Measurements from ENCODE around the gene ALS2CL. TPM values are rescaled to one million over a fixed set of nuclear protein-coding genes. Genes with fewer than 3 reads are reported as not detected.

The ALS2CL gene
- total and polyA plus RNA-seq, 9 donors, result 3.3 to 13.2 (median 6.2) TPM

- no peaks in the 10 kb centered on the region for H3K4me1 ChIP-seq (ENCODE audit: insufficient read depth)
- H3K27ac ChIP-seq, result no peak overlapping the region
- no peak overlapping the region for H3K4me3 ChIP-seq
- 83 to 86% (median 86%) methylated on average over 10 of the region's 10 CpGs for WGBS, 3 donors
- no peaks in the 10 kb centered on the region for H3K9me3 ChIP-seq
- DNase-seq, result no peak
- intact Hi-C loops (cut with DNase I), result no loop called here
- TF ChIP-seq POLR2A (IDR thresholded peaks at IDR 0.05) (no peak), EP300 (IDR thresholded peaks at IDR 0.05) (no peak), CTCF (IDR thresholded peaks at IDR 0.05) (no peak)
- no peaks in the 10 kb centered on the region for H3K36me3 ChIP-seq
- H3K27me3 ChIP-seq, result no peaks in the 10 kb centered on the region
These were observed 21.4 kb upstream of the ALS2CL start for GRCh38 chr3:46714728-46715506.

- WGBS, 3 donors, result 88 to 90% (median 88%) methylated on average over 22 of the region's 22 CpGs
- TF ChIP-seq EP300 (IDR thresholded peaks at IDR 0.05) (no peak), POLR2A (IDR thresholded peaks at IDR 0.05) (no peak), CTCF (IDR thresholded peaks at IDR 0.05) (no peak)
- Histone ChIP-seq H3K36me3 (no peaks in the 10 kb centered on the region), H3K4me1 (ENCODE audit: insufficient read depth) (no peaks in the 10 kb centered on the region), H3K9me3 (no peaks in the 10 kb centered on the region), H3K27me3 (no peaks in the 10 kb centered on the region), H3K4me3 (no peak overlapping the region), H3K27ac (no peak overlapping the region)
- intact Hi-C loops (cut with DNase I), result no loop called here
- peak in 3 of 5 donors; percentile 7 to 25 (median 18) for DNase-seq
These were observed 20.5 kb upstream of the ALS2CL start for GRCh38 chr3:46713898-46714552.

- Histone ChIP-seq H3K27ac (no peak overlapping the region), H3K36me3 (no peaks in the 10 kb centered on the region), H3K27me3 (no peaks in the 10 kb centered on the region), H3K4me3 (no peak overlapping the region), H3K4me1 (ENCODE audit: insufficient read depth) (no peaks in the 10 kb centered on the region), H3K9me3 (no peaks in the 10 kb centered on the region)
- WGBS, 3 donors, result 81 to 87% (median 83%) methylated on average over 14 of the region's 14 CpGs
- peak in 2 of 5 donors; percentile 9 to 19 for DNase-seq
- intact Hi-C loops (cut with DNase I), result no loop called here
- TF ChIP-seq POLR2A (IDR thresholded peaks at IDR 0.05), result no peak
- TF ChIP-seq EP300 (IDR thresholded peaks at IDR 0.05), result no peak
- no peak for TF ChIP-seq CTCF (IDR thresholded peaks at IDR 0.05)
These were observed 19.8 kb upstream of the ALS2CL start for GRCh38 chr3:46713050-46713897.

All from ovary (tissue), 9 donors.